HEK293T (cell line): ENCODE measurements around the gene LSM14B.

Experiments used
- CTCF ChIA-PET: fragments of 350-600 bp; formaldehyde crosslinking; extraction: SDS; loops from one replicate; lab custom pipeline; 2021; ENCODE audit warnings: antibody characterized with exemption, inconsistent platforms; lab: Yijun Ruan, JAX
- POLR2A ChIA-PET: fragments of 350-600 bp; formaldehyde crosslinking; extraction: SDS; loops from one replicate; lab custom pipeline; 2020; ENCODE audit warnings: antibody characterized with exemption, inconsistent platforms; lab: Yijun Ruan, JAX
- DNase-seq: peaks from one replicate; pipeline ENCODE4 v3.0.0; 2012; ENCODE audit warnings: mixed read lengths; ENCODE audit errors: extremely low spot score
- ARNT ChIP-seq: fragments of 450-650 bp; IDR thresholded peaks from 2 replicates; pipeline ENCODE4 v1.6.1; 2017; ENCODE audit warnings: mild to moderate bottlenecking
- BHLHE40 ChIP-seq: fragments of 450-650 bp; IDR thresholded peaks from 2 replicates; pipeline ENCODE4 v1.6.1; 2016; ENCODE audit warnings: mild to moderate bottlenecking, moderate library complexity, borderline replicate concordance
- CTBP1 ChIP-seq: fragments of 450-650 bp; IDR thresholded peaks from 2 replicates; pipeline ENCODE4 v1.6.1; 2016; ENCODE audit warnings: borderline replicate concordance
- ELF4 ChIP-seq: fragments of 450-650 bp; IDR thresholded peaks from 2 replicates; pipeline ENCODE4 v1.6.1; 2017; ENCODE audit warnings: antibody characterized with exemption
- FOXK2 ChIP-seq: fragments of 450-650 bp; IDR thresholded peaks from 2 replicates; pipeline ENCODE4 v1.6.1; 2016; ENCODE audit warnings: mild to moderate bottlenecking
- FOXM1 ChIP-seq: fragments of 450-650 bp; IDR thresholded peaks from 2 replicates; pipeline ENCODE4 v1.6.1; 2017; ENCODE audit warnings: mild to moderate bottlenecking, borderline replicate concordance
- HDGF ChIP-seq: fragments of 450-650 bp; IDR thresholded peaks from 2 replicates; pipeline ENCODE4 v1.6.1; 2017; ENCODE audit warnings: antibody characterized with exemption, borderline replicate concordance
- L3MBTL2 ChIP-seq: fragments of 450-650 bp; conservative IDR thresholded peaks from 2 replicates; pipeline ENCODE4 v1.6.1; 2016; ENCODE audit warnings: mild to moderate bottlenecking
- LEF1 ChIP-seq: fragments of 450-650 bp; IDR thresholded peaks from 2 replicates; pipeline ENCODE4 v1.6.1; 2017; ENCODE audit warnings: mild to moderate bottlenecking, borderline replicate concordance
- SP1 ChIP-seq: fragments of 450-650 bp; IDR thresholded peaks from 2 replicates; pipeline ENCODE4 v1.6.1; 2017
- SUZ12 ChIP-seq: fragments of 450-650 bp; IDR thresholded peaks from 2 replicates; pipeline ENCODE4 v1.6.1; 2016; ENCODE audit warnings: mild to moderate bottlenecking
- TARDBP ChIP-seq: fragments of 450-650 bp; IDR thresholded peaks from 2 replicates; pipeline ENCODE4 v1.6.1; 2016
- ZNF384 ChIP-seq: fragments of 450-650 bp; IDR thresholded peaks from 2 replicates; pipeline ENCODE4 v1.6.1; 2016
- TF ChIP-seq, protein P1 (sequence below): fragments of 450-650 bp; IDR thresholded peaks from 2 replicates; pipeline ENCODE4 v1.6.1; 2016

The LSM14B gene

DNA sequence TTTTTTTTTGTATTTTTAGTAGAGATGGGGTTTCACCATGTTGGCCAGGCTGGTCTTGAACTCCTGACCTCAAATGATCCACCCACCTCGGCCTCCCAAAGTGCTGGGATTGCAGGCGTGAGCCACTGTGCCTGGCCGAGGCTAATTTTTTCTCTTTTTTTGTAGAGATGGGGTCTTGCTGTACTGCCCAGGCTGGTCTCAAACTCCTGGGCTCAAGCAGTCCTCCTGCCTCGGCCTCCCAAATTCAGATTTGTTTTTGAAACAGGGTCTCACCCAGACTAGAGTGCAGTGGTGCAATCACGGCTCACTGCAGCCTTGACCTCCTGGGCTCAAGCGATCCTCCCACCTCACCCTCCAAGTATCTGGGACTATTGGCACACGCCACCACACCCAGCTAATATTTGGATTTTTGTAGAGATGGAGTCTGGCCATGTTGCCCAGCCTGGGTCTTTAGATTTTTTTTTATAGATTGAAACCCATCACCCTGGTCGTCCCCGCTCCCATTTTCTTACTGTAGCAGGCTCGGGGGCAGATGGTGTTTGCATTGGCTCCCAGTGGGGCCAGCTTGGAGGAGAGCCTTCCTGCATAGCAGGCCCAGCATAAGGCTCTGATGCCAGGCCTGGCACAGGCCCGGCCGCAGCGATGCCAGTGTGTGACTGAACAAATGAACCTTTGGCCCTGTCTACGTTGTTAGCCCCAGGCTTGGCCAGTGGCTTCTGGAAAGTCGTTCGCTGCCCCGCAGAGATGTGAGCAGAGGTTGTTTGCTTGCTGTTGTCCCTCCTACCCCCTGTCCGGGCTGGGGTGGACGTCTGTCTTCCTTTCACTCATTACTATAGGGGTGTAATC lies 56.3 kb downstream of the LSM14B start:
- TF ChIP-seq ARNT = no peak
- no peak for TF ChIP-seq ELF4
- DNase-seq = no peak
- ChIA-PET CTCF (no interaction called here), POLR2A (no interaction called here)

DNA sequence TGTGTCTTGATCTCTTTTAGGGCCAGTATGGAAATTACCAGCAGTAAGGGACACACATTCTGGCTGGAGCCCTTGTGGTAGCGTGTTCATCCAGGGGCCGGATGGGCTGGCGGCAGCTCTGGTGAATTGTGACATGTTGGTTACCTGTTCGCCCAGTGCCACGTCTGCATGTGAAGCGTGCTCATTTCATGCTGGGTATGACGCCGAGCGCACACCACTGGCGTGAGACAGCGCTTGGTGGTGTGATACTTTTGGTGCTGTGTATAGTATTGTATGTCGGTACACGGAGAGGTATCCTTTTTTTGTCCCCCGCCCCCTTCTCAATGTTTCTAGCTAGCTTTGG lies 56.9 kb downstream of the LSM14B start:
- ChIA-PET POLR2A (no interaction called here), CTCF (no interaction called here)
- TF ChIP-seq ZNF384 (no peak), ELF4 (no peak)
- no peak for DNase-seq

DNA sequence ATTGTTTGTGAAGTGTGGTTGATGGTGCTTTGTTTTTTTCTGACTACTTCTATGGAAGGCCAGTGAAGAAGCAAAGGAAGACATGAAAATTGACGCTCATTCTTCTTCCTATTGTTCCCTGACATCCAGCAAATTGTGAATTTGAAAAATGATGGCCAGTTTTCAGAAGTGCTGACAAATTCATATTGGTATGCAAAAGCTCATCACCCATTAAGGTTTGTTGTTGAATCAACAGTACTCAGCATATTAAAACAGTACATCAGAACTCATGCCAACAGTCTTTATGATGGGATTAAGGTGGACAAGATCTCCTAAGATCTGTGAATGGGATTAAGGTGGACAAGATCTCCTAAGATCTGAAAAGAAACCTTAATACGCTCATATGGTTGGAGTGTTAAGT lies 59.5 kb downstream of the LSM14B start:
- TF ChIP-seq ZNF384 = no peak
- no peak for TF ChIP-seq FOXM1
- TF ChIP-seq TARDBP = no peak
- TF ChIP-seq ELF4 = no peak
- no peak for TF ChIP-seq SUZ12
- no peak for TF ChIP-seq HDGF
- POLR2A ChIA-PET = interaction anchor here (2.2 kb wide), 1 partner anchor 171 kb away, joined by 5 read pairs; no protein-coding TSS in a partner anchor
- no peak for DNase-seq
- CTCF ChIA-PET = no interaction called here

DNA sequence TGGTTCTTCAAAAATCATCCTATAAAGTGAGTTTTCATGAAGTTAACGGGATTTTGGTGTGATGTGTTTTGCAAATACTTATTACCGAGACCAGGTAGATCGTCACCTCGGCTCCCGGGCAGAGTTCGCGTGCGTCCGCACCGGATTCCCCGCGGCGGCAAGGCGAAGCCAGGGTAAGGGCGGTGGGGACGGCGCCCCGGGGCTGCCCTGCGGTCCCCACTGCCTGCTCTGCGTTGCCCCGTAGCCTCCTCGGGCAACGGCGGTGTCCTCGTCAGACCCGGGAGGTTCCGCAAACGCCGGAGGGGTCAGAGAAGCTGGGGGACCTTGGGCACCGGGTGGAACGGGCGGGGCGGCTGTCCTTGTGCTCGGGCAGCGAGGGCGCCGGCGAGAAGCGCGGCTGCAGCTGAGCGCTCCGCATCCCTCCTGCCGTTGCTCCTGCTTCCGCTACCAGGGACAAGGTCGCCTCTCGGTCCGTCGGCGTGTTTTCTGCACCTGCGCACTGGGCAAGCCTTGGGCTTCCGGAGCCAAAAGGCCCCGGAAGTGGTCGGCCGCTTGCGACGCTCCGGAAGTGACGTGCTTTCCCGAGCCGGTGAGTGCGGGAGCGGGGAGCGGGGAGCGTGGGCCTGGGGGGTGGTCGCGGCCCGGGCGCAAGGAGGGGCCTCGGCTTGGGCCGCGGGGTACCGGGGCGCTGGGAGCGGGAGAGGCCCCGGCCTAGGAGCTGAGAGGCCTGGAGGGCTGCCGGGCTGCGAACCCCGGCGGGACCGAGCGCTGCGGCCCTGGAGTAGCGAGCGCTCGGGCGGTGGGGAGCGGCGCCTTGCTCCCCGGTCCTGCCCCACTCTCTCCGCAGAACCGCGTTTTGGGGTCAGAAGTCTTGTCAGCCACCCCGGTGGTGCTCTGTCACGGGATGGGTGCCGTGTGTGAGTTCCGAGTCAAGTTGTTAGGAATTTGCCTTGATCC lies 60.5 kb downstream of the LSM14B start, which contains the start of gene MTG2:
Gene MTG2, plus strand, starts transcription at position 560 of the 957 bp plus-strand sequence. CDS start 10,393 bp downstream, outside the sequence.
- ChIA-PET CTCF (no interaction called here), POLR2A (interaction anchor here (2.2 kb wide), 1 partner anchor 171 kb away, joined by 5 read pairs; no protein-coding TSS in a partner anchor)
- peak; percentile 99 for DNase-seq
- TF ChIP-seq L3MBTL2 (peak; percentile 54), BHLHE40 (no peak), ELF4 (peak; percentile 80)

DNA sequence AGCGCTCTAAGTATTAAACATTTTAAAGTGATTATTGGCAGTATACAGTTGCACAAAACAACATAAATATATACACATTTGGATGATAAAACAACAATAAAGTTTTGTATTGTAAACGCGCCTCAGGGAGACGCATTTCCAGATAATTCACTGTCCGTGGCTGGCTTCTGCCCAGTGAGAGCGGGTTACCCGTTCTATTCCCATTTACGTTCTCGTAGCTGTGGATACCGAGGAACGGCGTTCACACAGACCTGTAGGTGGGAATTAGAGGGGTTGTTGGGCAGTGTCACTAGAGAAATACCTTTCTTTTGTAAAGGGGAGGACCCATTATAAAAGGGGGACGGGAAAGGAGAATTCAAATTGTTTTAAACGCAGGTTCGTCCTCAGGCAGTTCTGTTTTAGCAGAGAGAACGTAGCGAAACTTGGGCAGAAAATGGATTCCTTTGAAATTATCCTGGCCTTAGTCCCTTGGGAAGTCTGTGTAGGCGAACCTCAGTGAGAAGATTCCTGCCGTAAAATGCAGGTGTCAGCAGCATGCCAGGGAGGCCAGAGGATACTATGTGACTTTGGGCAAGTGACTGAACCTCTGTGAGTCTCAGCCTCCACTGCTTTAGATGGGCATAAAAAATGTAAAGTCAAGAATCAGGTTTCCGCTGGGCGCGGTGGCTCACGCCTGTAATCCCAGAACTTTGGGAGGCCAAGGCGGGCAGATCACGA lies 61.3 kb downstream of the LSM14B start:
- no peak for TF ChIP-seq CTBP1
- TF ChIP-seq LEF1 = no peak
- TF ChIP-seq TARDBP = no peak
- no peak for TF ChIP-seq SP1
- TF ChIP-seq SUZ12 = no peak
- TF ChIP-seq, protein P1, sequence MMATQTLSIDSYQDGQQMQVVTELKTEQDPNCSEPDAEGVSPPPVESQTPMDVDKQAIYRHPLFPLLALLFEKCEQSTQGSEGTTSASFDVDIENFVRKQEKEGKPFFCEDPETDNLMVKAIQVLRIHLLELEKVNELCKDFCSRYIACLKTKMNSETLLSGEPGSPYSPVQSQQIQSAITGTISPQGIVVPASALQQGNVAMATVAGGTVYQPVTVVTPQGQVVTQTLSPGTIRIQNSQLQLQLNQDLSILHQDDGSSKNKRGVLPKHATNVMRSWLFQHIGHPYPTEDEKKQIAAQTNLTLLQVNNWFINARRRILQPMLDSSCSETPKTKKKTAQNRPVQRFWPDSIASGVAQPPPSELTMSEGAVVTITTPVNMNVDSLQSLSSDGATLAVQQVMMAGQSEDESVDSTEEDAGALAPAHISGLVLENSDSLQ = no peak
- TF ChIP-seq ELF4 = no peak
- TF ChIP-seq ARNT = no peak
- TF ChIP-seq FOXK2 = no peak
- no peak for TF ChIP-seq ZNF384
- no peak for TF ChIP-seq BHLHE40
- ChIA-PET POLR2A (interaction anchor here (2.2 kb wide), 1 partner anchor 172 kb away, joined by 5 read pairs; no protein-coding TSS in a partner anchor), CTCF (no interaction called here)
- DNase-seq = no peak
